Lower leg skin (tissue), 4 donors: Measurements from ENCODE around the gene TIMM17B. TPM values are rescaled to one million over a fixed set of nuclear protein-coding genes. Genes with fewer than 3 reads are reported as not detected.

ENCODE experiments used
- DNase-seq, 2 donors: peaks; one replicate each; pipeline ENCODE4 v3.0.0-alpha.2; 2019; ENCODE audit warnings: low spot score in 2 of 2
- H3K4me3 ChIP-seq: fragments of 200-600 bp; sonication (generic); 2 replicates; pipeline ENCODE4 v1.5.1; 2017; ENCODE audit warnings: mild to moderate bottlenecking, low read depth; ENCODE audit not compliant: poor library complexity, severe bottlenecking
- POLR2A ChIP-seq, 2 donors: fragments of 450-650 bp; IDR thresholded peaks; one replicate each; pipeline ENCODE4 v1.6.1; 2016 to 2017; ENCODE audit warnings: antibody characterized with exemption in 2 of 2, mild to moderate bottlenecking in 1 of 2, moderate library complexity in 1 of 2
- WGBS, 2 donors: methylation state at CpG; one replicate each; pipeline ENCODE4 v1.1.5; 2018; 5-methylcytosine and 5-hydroxymethylcytosine counted together
- intact Hi-C: fragments of 100-400 bp; cut with DNase I; formaldehyde crosslinking; loops from one replicate; pipeline ENCODE4 v1.15.0; 2023; ENCODE audit warnings: low total_unique reads
- total RNA-seq, 4 donors: library from RNA; depleted of rRNA; stranded (reverse); fragments of >200 nt; gene quantifications; one replicate each; pipeline ENCODE4 v1.1.0, GENCODE V29; 2016
- TF ChIP-seq, protein P1 (sequence below), 3 donors: fragments of 450-650 bp; IDR thresholded peaks; one replicate each; pipeline ENCODE4 v1.5.1; 2016; ENCODE audit warnings: antibody characterized with exemption in 3 of 3, mild to moderate bottlenecking in 3 of 3, moderate library complexity in 2 of 3

Gene TIMM17B
- total RNA-seq, 4 donors from 2014 or later: 37.1 to 46.2 (median 42.2) TPM

DNA sequence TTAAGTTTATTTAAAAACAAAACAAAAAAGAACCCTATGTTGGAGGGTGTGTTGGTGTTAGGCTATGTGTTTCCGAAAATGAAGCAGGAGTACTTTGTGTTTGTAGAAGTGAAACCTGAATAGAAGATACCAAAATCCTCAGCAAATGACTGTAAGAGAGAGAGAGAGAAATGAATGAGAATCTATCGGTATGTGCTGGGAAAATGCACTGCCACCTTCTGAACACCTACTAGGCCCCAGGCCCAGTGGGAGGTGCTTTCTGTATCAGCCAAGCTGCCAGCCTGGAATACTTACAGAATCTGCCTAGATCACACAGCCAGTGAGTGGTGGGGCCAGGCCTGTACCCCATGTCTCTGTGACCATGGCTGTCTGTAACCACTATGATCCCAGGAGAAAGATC, 36.2 kb upstream of the TIMM17B start:
- no peak for DNase-seq
- 94 to 95% methylated on average over 2 of the region's 2 CpGs for WGBS, 2 donors
- TF ChIP-seq, protein P1, sequence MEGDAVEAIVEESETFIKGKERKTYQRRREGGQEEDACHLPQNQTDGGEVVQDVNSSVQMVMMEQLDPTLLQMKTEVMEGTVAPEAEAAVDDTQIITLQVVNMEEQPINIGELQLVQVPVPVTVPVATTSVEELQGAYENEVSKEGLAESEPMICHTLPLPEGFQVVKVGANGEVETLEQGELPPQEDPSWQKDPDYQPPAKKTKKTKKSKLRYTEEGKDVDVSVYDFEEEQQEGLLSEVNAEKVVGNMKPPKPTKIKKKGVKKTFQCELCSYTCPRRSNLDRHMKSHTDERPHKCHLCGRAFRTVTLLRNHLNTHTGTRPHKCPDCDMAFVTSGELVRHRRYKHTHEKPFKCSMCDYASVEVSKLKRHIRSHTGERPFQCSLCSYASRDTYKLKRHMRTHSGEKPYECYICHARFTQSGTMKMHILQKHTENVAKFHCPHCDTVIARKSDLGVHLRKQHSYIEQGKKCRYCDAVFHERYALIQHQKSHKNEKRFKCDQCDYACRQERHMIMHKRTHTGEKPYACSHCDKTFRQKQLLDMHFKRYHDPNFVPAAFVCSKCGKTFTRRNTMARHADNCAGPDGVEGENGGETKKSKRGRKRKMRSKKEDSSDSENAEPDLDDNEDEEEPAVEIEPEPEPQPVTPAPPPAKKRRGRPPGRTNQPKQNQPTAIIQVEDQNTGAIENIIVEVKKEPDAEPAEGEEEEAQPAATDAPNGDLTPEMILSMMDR (IDR thresholded peaks at IDR 0.05): no peak
- TF ChIP-seq POLR2A (IDR thresholded peaks at IDR 0.05): no peak
- intact Hi-C loops: no loop called here
- no peak overlapping the region for H3K4me3 ChIP-seq

DNA sequence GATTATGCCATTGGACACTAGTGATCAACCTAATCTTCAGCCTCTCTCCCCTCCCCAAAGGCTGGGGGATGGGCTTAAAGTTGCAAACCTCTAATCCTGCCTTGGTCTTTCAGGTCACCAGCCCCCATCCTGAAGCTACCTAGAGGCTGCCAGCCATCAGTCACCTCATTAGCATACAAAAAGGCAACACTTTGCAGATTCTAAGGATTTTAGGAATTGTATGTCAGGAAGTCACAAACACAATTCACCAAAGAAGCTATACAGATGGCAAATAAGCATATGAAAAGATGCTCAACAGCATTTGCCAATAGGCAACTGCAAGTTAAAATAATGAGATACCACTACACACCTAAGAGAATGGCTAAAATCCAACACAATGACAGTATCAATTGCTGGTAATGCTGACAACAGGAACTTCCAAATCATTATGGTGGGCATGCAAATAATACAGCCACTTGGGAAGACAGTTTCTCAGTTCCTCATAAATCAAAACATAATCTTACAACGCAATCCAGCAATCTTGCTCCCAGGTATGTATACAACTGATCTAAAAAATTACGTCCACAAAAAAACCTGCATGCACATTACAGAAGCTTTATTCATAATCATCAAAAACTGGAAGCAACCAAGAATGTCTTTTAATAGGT, 30.3 kb upstream of the TIMM17B start:
- no peak for DNase-seq
- 74 to 85% methylated on average over 2 of the region's 2 CpGs for WGBS, 2 donors
- TF ChIP-seq, protein P1 (IDR thresholded peaks at IDR 0.05): no peak
- TF ChIP-seq POLR2A (IDR thresholded peaks at IDR 0.05): no peak
- intact Hi-C loops: no loop called here
- H3K4me3 ChIP-seq: no peak overlapping the region

DNA sequence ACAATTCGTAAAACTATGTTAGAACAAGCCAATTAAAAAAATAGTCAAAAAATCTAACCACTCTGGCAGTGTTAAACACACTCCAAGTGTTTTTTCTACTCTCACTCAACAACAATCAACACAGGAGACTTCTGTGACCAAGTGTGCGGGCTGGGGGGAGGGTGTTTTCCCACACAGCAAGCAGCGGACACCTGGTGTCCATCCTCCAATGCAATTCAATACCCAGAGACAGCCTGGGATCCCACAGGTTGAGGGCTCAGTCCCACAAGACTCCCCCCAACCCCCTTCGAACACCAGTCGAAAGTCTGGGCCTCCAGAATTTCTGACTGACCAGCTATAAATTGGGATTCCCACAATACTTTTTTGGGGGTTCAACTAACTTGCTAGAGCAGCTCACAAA, 29.6 kb upstream of the TIMM17B start:
- 67 to 83% methylated on average over 5 of the region's 5 CpGs for WGBS, 2 donors
- H3K4me3 ChIP-seq: no peak overlapping the region
- intact Hi-C loops: no loop called here
- TF ChIP-seq, protein P1 (IDR thresholded peaks at IDR 0.05): no peak
- no peak for TF ChIP-seq POLR2A (IDR thresholded peaks at IDR 0.05)
- no peak for DNase-seq

DNA sequence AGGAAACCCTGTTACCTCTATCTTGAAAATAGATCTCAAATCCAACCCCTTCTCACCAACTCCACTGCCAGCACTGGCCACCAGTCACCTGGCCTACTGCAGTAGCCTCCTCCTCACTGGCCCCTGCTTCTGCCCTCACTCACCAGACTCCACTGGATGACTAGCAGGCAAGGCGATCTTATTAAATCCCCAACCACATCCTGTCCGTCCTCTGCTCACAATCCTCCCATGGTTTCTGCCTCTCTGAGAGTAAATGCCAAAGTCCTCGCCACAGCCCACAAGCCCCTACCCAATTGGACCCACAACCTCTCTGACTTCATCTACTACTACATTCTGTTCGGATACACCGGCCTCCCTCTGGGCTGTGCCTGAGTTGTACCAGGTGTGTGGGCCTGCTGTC, 26.7 kb upstream of the TIMM17B start:
- 85 to 93% methylated on average over 5 of the region's 5 CpGs for WGBS, 2 donors
- TF ChIP-seq, protein P1 (IDR thresholded peaks at IDR 0.05): no peak
- TF ChIP-seq POLR2A (IDR thresholded peaks at IDR 0.05): no peak
- DNase-seq: no peak
- intact Hi-C loops: no loop called here
- no peak overlapping the region for H3K4me3 ChIP-seq

DNA sequence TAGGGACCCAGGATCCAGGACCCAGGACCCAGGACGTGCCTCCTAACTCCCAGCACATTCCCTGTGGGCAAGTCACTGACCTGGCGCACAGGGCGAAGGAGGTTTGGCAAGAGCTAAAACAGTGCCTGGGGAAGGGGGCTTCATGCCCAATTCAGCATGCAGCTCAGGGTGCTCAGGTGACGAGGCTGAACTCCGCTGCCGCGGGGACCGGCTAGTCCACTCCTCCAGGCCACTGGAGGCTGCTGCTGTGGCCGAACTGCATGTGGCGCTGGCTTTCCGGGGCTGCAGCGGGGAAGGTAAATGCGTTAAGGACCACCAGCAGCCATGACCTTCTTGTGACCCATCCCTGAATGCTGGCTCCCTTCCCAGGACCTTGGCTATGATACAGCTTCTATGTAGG, 26.2 kb upstream of the TIMM17B start:
- intact Hi-C loops: no loop called here
- H3K4me3 ChIP-seq: no peak overlapping the region
- TF ChIP-seq, protein P1 (IDR thresholded peaks at IDR 0.05): no peak
- TF ChIP-seq POLR2A (IDR thresholded peaks at IDR 0.05): no peak
- WGBS, 2 donors: 87 to 100% methylated on average over 2 to 13 of the region's 13 CpGs
- DNase-seq: no peak

DNA sequence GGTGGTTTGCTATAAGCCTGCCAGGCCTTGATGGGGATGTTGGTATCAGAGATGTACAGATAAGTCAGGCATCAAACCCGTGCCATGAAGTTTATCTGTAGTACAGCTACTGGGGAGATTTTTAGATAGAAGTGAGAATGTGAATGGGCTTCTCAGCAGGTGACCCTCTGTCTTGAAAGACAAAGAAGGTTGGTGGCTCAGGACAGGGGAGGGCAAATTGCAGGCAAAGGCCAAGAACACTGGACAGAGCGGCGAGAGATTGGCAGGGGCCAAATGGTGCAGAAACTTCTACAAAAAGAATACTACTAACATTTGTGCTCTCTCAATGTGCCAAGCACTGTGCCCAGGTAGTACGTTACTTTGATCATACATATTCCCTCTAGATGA, 23.1 kb upstream of the TIMM17B start:
- H3K4me3 ChIP-seq: no peak overlapping the region
- 72 to 83% methylated on average over 4 of the region's 4 CpGs for WGBS, 2 donors
- intact Hi-C loops: no loop called here
- no peak for DNase-seq
- TF ChIP-seq POLR2A (IDR thresholded peaks at IDR 0.05): no peak
- TF ChIP-seq, protein P1 (IDR thresholded peaks at IDR 0.05): no peak
